Mesendoderm (in vitro differentiated cells): Measurements from ENCODE around the gene NR3C1.

Experiments used
- DNase-seq: peaks from one replicate; pipeline ENCODE4 v3.0.0; 2013
- H2AK5ac ChIP-seq: 2 replicates; pipeline ENCODE4 v1.6.1; 2013; ENCODE audit warnings: low read length, inconsistent platforms
- H2BK120ac ChIP-seq: 2 replicates; pipeline ENCODE4 v1.6.1; 2013; ENCODE audit warnings: low read depth, mild to moderate bottlenecking, low read length, moderate library complexity, mixed read lengths
- H2BK15ac ChIP-seq: replicated peaks from 2 replicates; pipeline ENCODE4 v1.6.1; 2013; ENCODE audit warnings: low read depth, mild to moderate bottlenecking, moderate library complexity
- H2BK5ac ChIP-seq: 2 replicates; pipeline ENCODE4 v1.6.1; 2013; ENCODE audit warnings: low read length, inconsistent platforms
- H3K18ac ChIP-seq: 2 replicates; pipeline ENCODE4 v1.6.1; 2013; ENCODE audit warnings: mild to moderate bottlenecking, low read length, mixed read lengths
- H3K23ac ChIP-seq: one replicate; pipeline ENCODE4 v1.6.1; 2013; ENCODE audit warnings: low read length
- H3K27ac ChIP-seq: 2 replicates; pipeline ENCODE4 v1.5.1; 2013; ENCODE audit warnings: low read depth, mild to moderate bottlenecking, inconsistent platforms, low read length, moderate library complexity
- H3K27me3 ChIP-seq: 2 replicates; pipeline ENCODE4 v1.6.1; 2013; ENCODE audit warnings: low read length, control low read depth, mild to moderate bottlenecking, inconsistent platforms; ENCODE audit not compliant: insufficient read depth, poor library complexity
- H3K36me3 ChIP-seq: 2 replicates; pipeline ENCODE4 v1.6.1; 2013; ENCODE audit warnings: low read length, inconsistent platforms; ENCODE audit not compliant: control insufficient read depth, insufficient read depth
- H3K4ac ChIP-seq: one replicate; pipeline ENCODE4 v1.6.1; 2013; ENCODE audit warnings: low read depth, mild to moderate bottlenecking, low read length, moderate library complexity
- H3K4me1 ChIP-seq: 2 replicates; pipeline ENCODE4 v1.6.1; 2013; ENCODE audit warnings: low read depth, low read length, inconsistent platforms; ENCODE audit not compliant: control insufficient read depth
- H3K4me2 ChIP-seq: 2 replicates; pipeline ENCODE4 v1.6.1; 2013; ENCODE audit warnings: low read length
- H3K4me3 ChIP-seq: 2 replicates; pipeline ENCODE4 v1.5.1; 2013; ENCODE audit warnings: mild to moderate bottlenecking, low read length
- H3K56ac ChIP-seq: one replicate; pipeline ENCODE4 v1.6.1; 2013; ENCODE audit warnings: low read length
- H3K79me1 ChIP-seq: 2 replicates; pipeline ENCODE4 v1.6.1; 2013; ENCODE audit warnings: low read length, inconsistent platforms
- H3K79me2 ChIP-seq: 2 replicates; pipeline ENCODE4 v1.6.1; 2013; ENCODE audit warnings: mild to moderate bottlenecking, low read length; ENCODE audit not compliant: control insufficient read depth, insufficient read depth
- H3K9ac ChIP-seq: 2 replicates; pipeline ENCODE4 v1.6.1; 2013; ENCODE audit warnings: low read length, inconsistent platforms
- H4K5ac ChIP-seq: one replicate; pipeline ENCODE4 v1.6.1; 2013; ENCODE audit warnings: low read length
- H4K8ac ChIP-seq: one replicate; pipeline ENCODE4 v1.6.1; 2013; ENCODE audit warnings: low read depth, mild to moderate bottlenecking, control low read depth, low read length, moderate library complexity
- WGBS: extraction: QIAGEN DNeasy Blood & Tissue Kit; methylation state at CpG from one replicate; pipeline ENCODE4 v1.1.7; 2013; ENCODE audit warnings: low lambda C conversion rate, missing lambda C conversion rate; ENCODE audit not compliant: insufficient coverage; ENCODE audit errors: extremely low coverage; 5-methylcytosine and 5-hydroxymethylcytosine counted together

The NR3C1 gene

DNA sequence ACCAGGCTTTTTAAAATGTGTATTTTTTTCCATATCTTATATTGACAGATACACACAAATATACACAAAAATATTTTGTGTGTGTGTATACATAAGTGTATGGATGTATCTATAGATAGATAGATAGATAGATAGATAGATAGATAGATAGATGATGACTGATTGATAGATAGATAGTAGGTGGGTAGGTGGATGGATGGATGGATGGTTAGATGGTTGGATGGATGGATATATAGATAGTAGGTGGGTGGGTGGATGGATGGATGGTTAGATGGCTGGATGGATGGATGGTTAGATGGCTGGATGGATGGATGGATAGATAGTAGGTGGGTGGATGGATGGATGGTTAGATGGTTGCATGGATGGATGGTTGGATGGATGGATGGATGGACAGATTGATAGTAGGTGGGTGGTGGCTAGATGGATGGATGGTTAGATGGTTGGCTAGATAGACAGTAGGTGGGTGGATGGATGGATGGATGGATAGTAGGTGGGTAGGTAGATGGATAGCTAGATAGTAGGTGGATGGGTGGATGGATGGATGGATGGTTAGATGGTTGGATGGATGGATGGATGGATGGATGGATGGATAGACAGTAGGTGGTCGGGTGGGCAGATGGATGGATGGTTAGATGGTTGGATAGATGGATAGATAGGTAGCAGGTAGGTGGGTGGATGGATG lies 156.2 kb downstream of the NR3C1 start:
- no peak overlapping the region for H2BK5ac ChIP-seq
- WGBS, result no CpG with 5 or more reads among the region's 1 CpG
- H3K27me3 ChIP-seq, result no peaks in the 10 kb centered on the region
- H4K5ac ChIP-seq, result no peak overlapping the region
- H2BK120ac ChIP-seq, result no peak overlapping the region
- no peak overlapping the region for H2AK5ac ChIP-seq
- no peaks in the 10 kb centered on the region for H3K79me2 ChIP-seq
- H3K9ac ChIP-seq, result no peak overlapping the region
- H3K79me1 ChIP-seq, result no peaks in the 10 kb centered on the region
- H3K4ac ChIP-seq, result no peak overlapping the region
- peaks cover 5% of the 10 kb centered on the region for H3K4me1 ChIP-seq
- H3K36me3 ChIP-seq, result no peaks in the 10 kb centered on the region
- no peak overlapping the region for H3K23ac ChIP-seq
- H3K18ac ChIP-seq, result no peak overlapping the region
- no peak overlapping the region for H3K56ac ChIP-seq
- no peak overlapping the region for H3K4me3 ChIP-seq
- H3K27ac ChIP-seq, result no peak overlapping the region
- H4K8ac ChIP-seq, result no peak overlapping the region
- H3K4me2 ChIP-seq, result no peak overlapping the region
- H2BK15ac ChIP-seq, result no peak overlapping the region
- no peak for DNase-seq

GRCh38 chr5:143245929-143246561 lies 157.4 kb downstream of the NR3C1 start:
- no peaks in the 10 kb centered on the region for H3K27me3 ChIP-seq
- no peak overlapping the region for H4K5ac ChIP-seq
- H3K36me3 ChIP-seq, result no peaks in the 10 kb centered on the region
- no peak overlapping the region for H3K9ac ChIP-seq
- no peak for DNase-seq
- H3K4me3 ChIP-seq, result no peak overlapping the region
- H3K79me2 ChIP-seq, result no peaks in the 10 kb centered on the region
- H2BK5ac ChIP-seq, result no peak overlapping the region
- H3K4ac ChIP-seq, result no peak overlapping the region
- H4K8ac ChIP-seq, result no peak overlapping the region
- no peaks in the 10 kb centered on the region for H3K79me1 ChIP-seq
- H3K18ac ChIP-seq, result no peak overlapping the region
- no peak overlapping the region for H3K27ac ChIP-seq
- H2BK120ac ChIP-seq, result no peak overlapping the region
- no peak overlapping the region for H3K23ac ChIP-seq
- no CpG with 5 or more reads among the region's 11 CpGs for WGBS
- no peak overlapping the region for H2BK15ac ChIP-seq
- H3K4me2 ChIP-seq, result no peak overlapping the region
- no peak overlapping the region for H2AK5ac ChIP-seq
- H3K56ac ChIP-seq, result no peak overlapping the region
- H3K4me1 ChIP-seq, result peaks cover 5% of the 10 kb centered on the region

- Histone ChIP-seq H2BK5ac (no peak overlapping the region), H3K56ac (no peak overlapping the region), H2AK5ac (no peak overlapping the region), H3K4me1 (peaks cover 5% of the 10 kb centered on the region), H3K4ac (no peak overlapping the region), H3K79me1 (no peaks in the 10 kb centered on the region), H3K79me2 (no peaks in the 10 kb centered on the region), H4K8ac (no peak overlapping the region), H3K4me3 (no peak overlapping the region), H3K27me3 (no peaks in the 10 kb centered on the region), H3K27ac (no peak overlapping the region), H2BK120ac (no peak overlapping the region), H3K4me2 (no peak overlapping the region), H3K18ac (no peak overlapping the region), H3K36me3 (no peaks in the 10 kb centered on the region), H4K5ac (no peak overlapping the region), H2BK15ac (no peak overlapping the region), H3K9ac (no peak overlapping the region), H3K23ac (no peak overlapping the region)
- no peak for DNase-seq
- no CpG with 5 or more reads among the region's 2 CpGs for WGBS
Measured at GRCh38 chr5:143244990-143245389, 158.5 kb downstream of the NR3C1 start.

GRCh38 chr5:143244000-143244736 lies 159.3 kb downstream of the NR3C1 start:
- Histone ChIP-seq H3K18ac (no peak overlapping the region), H3K9ac (no peak overlapping the region), H3K23ac (no peak overlapping the region), H3K79me1 (no peaks in the 10 kb centered on the region), H2BK120ac (no peak overlapping the region), H3K4ac (no peak overlapping the region), H3K4me3 (no peak overlapping the region), H3K27me3 (no peaks in the 10 kb centered on the region), H2BK15ac (no peak overlapping the region), H2AK5ac (no peak overlapping the region), H3K4me1 (peaks cover 6% of the 10 kb centered on the region), H3K56ac (peak overlapping the region; percentile 59), H4K5ac (no peak overlapping the region), H4K8ac (no peak overlapping the region), H3K79me2 (no peaks in the 10 kb centered on the region), H3K27ac (no peak overlapping the region), H2BK5ac (peak overlapping the region; percentile 14), H3K36me3 (no peaks in the 10 kb centered on the region), H3K4me2 (no peak overlapping the region)
- no CpG with 5 or more reads among the region's 16 CpGs for WGBS
- peak; percentile 72 for DNase-seq

- Histone ChIP-seq H2BK15ac (no peak overlapping the region), H2AK5ac (peak overlapping the region; percentile 32), H3K79me1 (no peaks in the 10 kb centered on the region), H3K4me2 (no peak overlapping the region), H3K18ac (no peak overlapping the region), H4K8ac (no peak overlapping the region), H3K56ac (no peak overlapping the region), H4K5ac (no peak overlapping the region), H3K4me1 (peaks cover 6% of the 10 kb centered on the region), H3K36me3 (no peaks in the 10 kb centered on the region), H2BK5ac (no peak overlapping the region), H3K4ac (no peak overlapping the region), H3K9ac (no peak overlapping the region), H3K27ac (no peak overlapping the region), H3K4me3 (no peak overlapping the region), H3K27me3 (no peaks in the 10 kb centered on the region), H3K79me2 (no peaks in the 10 kb centered on the region), H2BK120ac (no peak overlapping the region), H3K23ac (no peak overlapping the region)
- no CpG with 5 or more reads among the region's 6 CpGs for WGBS
- DNase-seq, result no peak
Measured at GRCh38 chr5:143243103-143243502, 160.4 kb downstream of the NR3C1 start.
